Measurements from ENCODE around the gene ALG11. TPM values are rescaled to one million over a fixed set of nuclear protein-coding genes. Genes with fewer than 3 reads are reported as not detected.

The ALG11 gene
- total RNA-seq, 4 donors from 2014 or later, result 15.2 to 21.9 (median 19.6) TPM

GRCh38 chr13:52034616-52035226 is 22.5 kb downstream of the ALG11 start:
- no peaks in the 10 kb centered on the region for H3K9me3 ChIP-seq
- no peaks in the 10 kb centered on the region for H3K36me3 ChIP-seq
- no peak for TF ChIP-seq CTCF (IDR thresholded peaks at IDR 0.05)
- no peak for TF ChIP-seq POLR2A (IDR thresholded peaks at IDR 0.05)
- TF ChIP-seq EP300 (IDR thresholded peaks at IDR 0.05), result no peak
- TF ChIP-seq POLR2AphosphoS5 (IDR thresholded peaks at IDR 0.05), result no peak
- H3K4me3 ChIP-seq, result no peak overlapping the region
- H3K27me3 ChIP-seq, result no peaks in the 10 kb centered on the region
- H3K27ac ChIP-seq, result no peak overlapping the region
- no peak for ATAC-seq
- WGBS, 2 donors (ENCODE audit: low coverage in 1 of 2), result 68 to 86% methylated on average over 4 to 5 of the region's 5 CpGs
- H3K4me1 ChIP-seq, result peaks cover 0 to 2% (median 0%) of the 10 kb centered on the region in 3 donors

DNA sequence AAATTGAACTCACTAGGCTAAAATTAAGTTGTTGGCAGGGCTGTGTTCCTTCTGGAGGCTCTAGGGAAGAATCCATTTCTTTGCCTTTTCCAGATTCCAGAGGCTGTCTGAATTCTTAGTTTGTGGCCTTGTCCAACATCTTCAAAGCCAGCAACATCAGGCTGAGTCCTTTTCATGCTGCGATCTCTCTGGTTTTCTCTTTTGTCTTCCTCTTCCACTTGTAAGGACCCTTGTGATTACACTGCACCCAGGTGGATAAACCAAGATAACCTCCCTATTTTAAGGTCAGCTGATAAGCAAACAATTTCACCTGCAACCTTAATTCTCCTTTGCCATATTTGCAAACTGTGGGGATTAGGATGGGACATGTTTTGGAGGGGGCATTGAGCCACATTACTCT is 23.8 kb downstream of the ALG11 start:
- TF ChIP-seq POLR2AphosphoS5 (IDR thresholded peaks at IDR 0.05), result no peak
- TF ChIP-seq EP300 (IDR thresholded peaks at IDR 0.05), result no peak
- 87 to 100% methylated on average over 1 of the region's 1 CpG for WGBS, 2 donors (ENCODE audit: low coverage in 1 of 2)

DNA sequence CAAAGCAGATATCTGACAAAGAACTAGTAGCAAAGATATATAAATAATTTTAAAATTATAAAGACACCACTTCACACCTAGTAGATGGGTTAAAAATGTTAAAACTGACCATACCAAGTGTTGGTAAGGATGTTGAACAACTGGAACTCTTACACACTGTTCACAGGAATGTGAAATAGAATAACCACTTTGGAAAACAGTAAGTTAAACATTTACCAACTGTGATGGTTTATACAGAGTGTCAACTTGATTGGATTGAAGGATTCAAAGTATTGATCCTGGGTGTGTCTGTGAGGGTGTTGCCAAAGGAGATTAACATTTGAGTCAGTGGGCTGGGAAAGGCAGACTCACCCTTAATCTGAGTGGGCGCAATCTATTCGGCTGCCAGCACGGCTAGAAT is 31.5 kb downstream of the ALG11 start:
- H3K4me1 ChIP-seq, result no peaks in the 10 kb centered on the region
- H3K4me3 ChIP-seq, result no peak overlapping the region
- peaks cover 0 to 7% (median 0%) of the 10 kb centered on the region in 3 donors for H3K9me3 ChIP-seq
- 100% methylated on average over 3 of the region's 3 CpGs for WGBS, 2 donors (ENCODE audit: low coverage in 1 of 2)
- TF ChIP-seq EP300 (IDR thresholded peaks at IDR 0.05) (no peak), POLR2A (IDR thresholded peaks at IDR 0.05) (no peak), POLR2AphosphoS5 (IDR thresholded peaks at IDR 0.05) (no peak), CTCF (IDR thresholded peaks at IDR 0.05) (no peak)
- no peak overlapping the region for H3K27ac ChIP-seq
- H3K36me3 ChIP-seq, result no peaks in the 10 kb centered on the region
- no peak for ATAC-seq
- H3K27me3 ChIP-seq, result no peaks in the 10 kb centered on the region

More for the DNA sequence above, 23.8 kb downstream of the ALG11 start:
- no peaks in the 10 kb centered on the region for H3K36me3 ChIP-seq
- H3K9me3 ChIP-seq, result no peaks in the 10 kb centered on the region
- no peak overlapping the region for H3K27ac ChIP-seq
- no peak overlapping the region for H3K4me3 ChIP-seq
- no peaks in the 10 kb centered on the region for H3K27me3 ChIP-seq
- no peak for ATAC-seq
- no peaks in the 10 kb centered on the region for H3K4me1 ChIP-seq

GRCh38 chr13:52047463-52047862 is 35.3 kb downstream of the ALG11 start:
- Histone ChIP-seq H3K9me3 (peaks cover 0 to 7% (median 0%) of the 10 kb centered on the region in 3 donors), H3K27ac (no peak overlapping the region), H3K27me3 (no peaks in the 10 kb centered on the region), H3K36me3 (no peaks in the 10 kb centered on the region), H3K4me3 (no peak overlapping the region), H3K4me1 (no peaks in the 10 kb centered on the region)
- ATAC-seq, result no peak
- 67 to 85% methylated on average over 1 to 2 of the region's 3 CpGs for WGBS, 2 donors (ENCODE audit: low coverage in 1 of 2)
- TF ChIP-seq POLR2A (IDR thresholded peaks at IDR 0.05) (no peak), CTCF (IDR thresholded peaks at IDR 0.05) (no peak), POLR2AphosphoS5 (IDR thresholded peaks at IDR 0.05) (no peak), EP300 (IDR thresholded peaks at IDR 0.05) (no peak)

DNA sequence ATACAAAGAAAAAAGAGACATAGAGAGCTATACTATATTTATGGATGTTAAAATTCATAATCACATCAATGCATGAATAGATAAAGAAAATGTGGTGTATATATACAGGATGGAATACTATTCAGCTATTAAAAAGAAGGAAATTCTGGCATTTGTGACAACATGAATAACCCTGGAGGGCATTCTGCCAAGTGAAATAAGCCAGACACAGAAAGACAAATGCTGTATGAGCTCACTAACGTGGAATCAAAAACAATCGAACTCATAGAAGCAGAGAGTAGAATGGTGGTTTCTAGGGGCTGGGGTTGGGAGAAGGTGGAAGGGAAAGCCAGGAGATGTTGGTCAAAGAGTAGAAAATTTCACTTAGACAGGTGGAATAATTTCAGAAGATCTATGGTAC is 36.3 kb downstream of the ALG11 start:
- 36 to 39% methylated on average over 2 of the region's 2 CpGs for WGBS, 2 donors (ENCODE audit: low coverage in 1 of 2)
- no peak for ATAC-seq
- Histone ChIP-seq H3K9me3 (peaks cover 0 to 7% (median 0%) of the 10 kb centered on the region in 3 donors), H3K4me1 (no peaks in the 10 kb centered on the region), H3K27ac (no peak overlapping the region), H3K4me3 (no peak overlapping the region), H3K27me3 (no peaks in the 10 kb centered on the region), H3K36me3 (no peaks in the 10 kb centered on the region)
- TF ChIP-seq CTCF (IDR thresholded peaks at IDR 0.05) (no peak), POLR2AphosphoS5 (IDR thresholded peaks at IDR 0.05) (no peak), POLR2A (IDR thresholded peaks at IDR 0.05) (no peak), EP300 (IDR thresholded peaks at IDR 0.05) (no peak)
